Kidney epithelial cell (primary cell): ENCODE data around the gene JUN. TPM values are rescaled to one million over a fixed set of nuclear protein-coding genes. Genes with fewer than 3 reads are reported as not detected.
"Not testable (repeated sequence)": the region's sequence is repeated elsewhere in the genome, so short reads cannot be mapped to it uniquely, and the experiment has no call there.

Source experiments
- DNase-seq: peaks from one replicate; pipeline ENCODE4 v3.0.0-alpha.2; 2010; ENCODE audit warnings: low read depth
- H3K27me3 ChIP-seq: 2 replicates; pipeline ENCODE4 v1.6.0; 2011; ENCODE audit warnings: low read length; ENCODE audit not compliant: control insufficient read depth, insufficient read depth
- H3K36me3 ChIP-seq: 2 replicates; pipeline ENCODE4 v1.5.1; 2011; ENCODE audit warnings: low read length; ENCODE audit not compliant: control insufficient read depth, insufficient read depth
- H3K4me3 ChIP-seq: 2 replicates; pipeline ENCODE4 v1.5.1; 2011; ENCODE audit warnings: low read depth, mild to moderate bottlenecking, control low read depth, low read length
- total RNA-seq: library from RNA; depleted of rRNA; stranded (reverse); fragments of >200 nt; gene quantifications from 2 replicates; pipeline ENCODE4 v1.2.3, GENCODE V29; 2015
- TF ChIP-seq, protein P1 (sequence below): IDR thresholded peaks from 2 replicates; pipeline ENCODE4 v1.5.1; 2011; ENCODE audit warnings: mild to moderate bottlenecking, moderate library complexity, low read length, control low read depth, inconsistent platforms; ENCODE audit not compliant: insufficient read depth, poor library complexity, severe bottlenecking

Gene JUN
- total RNA-seq, 1 donor from 2014 or later = 67.8 TPM

DNA sequence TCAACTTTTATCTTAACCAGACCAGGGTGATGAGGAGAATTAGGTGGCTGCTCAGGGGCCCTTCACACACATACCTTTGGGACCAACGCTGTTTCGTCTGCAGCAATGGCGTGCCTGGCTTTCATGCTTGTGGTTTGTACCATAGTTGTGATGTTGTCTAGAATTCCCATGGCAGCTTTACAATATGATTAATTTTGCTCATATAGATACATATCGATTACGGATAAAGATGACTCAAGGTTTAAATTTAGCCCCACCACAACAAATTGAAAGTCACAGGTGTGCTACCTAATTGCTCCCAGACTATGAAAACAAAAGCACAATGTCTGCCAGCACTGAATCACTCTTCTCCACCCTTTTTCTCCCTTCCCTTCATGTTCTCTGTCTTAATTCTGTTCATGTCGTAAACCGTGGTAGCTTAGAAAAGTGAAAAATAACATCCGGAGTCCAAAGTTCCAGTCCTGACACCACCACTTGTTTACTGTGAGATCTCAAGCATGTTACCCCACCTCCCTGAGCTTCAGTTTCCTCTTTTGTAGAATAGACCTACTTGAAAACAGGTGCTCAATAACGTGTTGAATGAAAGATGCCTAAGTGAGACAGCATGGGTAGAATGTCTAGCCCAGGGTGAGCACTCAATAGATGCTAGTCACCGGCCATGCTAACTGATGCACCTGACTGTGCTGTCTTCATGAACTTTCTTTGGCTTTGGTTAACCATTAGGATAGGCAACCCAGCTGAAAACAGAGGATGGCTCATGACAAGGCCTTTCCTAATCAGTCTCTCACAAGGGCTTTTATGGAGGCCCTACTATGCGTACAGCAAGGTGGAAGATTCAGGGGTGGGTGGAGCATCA, 22.1 kb upstream of the JUN start:
- Histone ChIP-seq H3K4me3 (no peak overlapping the region), H3K36me3 (no peaks in the 10 kb centered on the region), H3K27me3 (no peaks in the 10 kb centered on the region)
- no peak for DNase-seq
- TF ChIP-seq, protein P1, sequence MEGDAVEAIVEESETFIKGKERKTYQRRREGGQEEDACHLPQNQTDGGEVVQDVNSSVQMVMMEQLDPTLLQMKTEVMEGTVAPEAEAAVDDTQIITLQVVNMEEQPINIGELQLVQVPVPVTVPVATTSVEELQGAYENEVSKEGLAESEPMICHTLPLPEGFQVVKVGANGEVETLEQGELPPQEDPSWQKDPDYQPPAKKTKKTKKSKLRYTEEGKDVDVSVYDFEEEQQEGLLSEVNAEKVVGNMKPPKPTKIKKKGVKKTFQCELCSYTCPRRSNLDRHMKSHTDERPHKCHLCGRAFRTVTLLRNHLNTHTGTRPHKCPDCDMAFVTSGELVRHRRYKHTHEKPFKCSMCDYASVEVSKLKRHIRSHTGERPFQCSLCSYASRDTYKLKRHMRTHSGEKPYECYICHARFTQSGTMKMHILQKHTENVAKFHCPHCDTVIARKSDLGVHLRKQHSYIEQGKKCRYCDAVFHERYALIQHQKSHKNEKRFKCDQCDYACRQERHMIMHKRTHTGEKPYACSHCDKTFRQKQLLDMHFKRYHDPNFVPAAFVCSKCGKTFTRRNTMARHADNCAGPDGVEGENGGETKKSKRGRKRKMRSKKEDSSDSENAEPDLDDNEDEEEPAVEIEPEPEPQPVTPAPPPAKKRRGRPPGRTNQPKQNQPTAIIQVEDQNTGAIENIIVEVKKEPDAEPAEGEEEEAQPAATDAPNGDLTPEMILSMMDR = no peak

- no peaks in the 10 kb centered on the region for H3K36me3 ChIP-seq
- TF ChIP-seq, protein P1 = no peak
- H3K27me3 ChIP-seq = no peaks in the 10 kb centered on the region
- no peak overlapping the region for H3K4me3 ChIP-seq
- no peak for DNase-seq
Measured at GRCh38 chr1:58804853-58805565, 21.2 kb upstream of the JUN start.

DNA sequence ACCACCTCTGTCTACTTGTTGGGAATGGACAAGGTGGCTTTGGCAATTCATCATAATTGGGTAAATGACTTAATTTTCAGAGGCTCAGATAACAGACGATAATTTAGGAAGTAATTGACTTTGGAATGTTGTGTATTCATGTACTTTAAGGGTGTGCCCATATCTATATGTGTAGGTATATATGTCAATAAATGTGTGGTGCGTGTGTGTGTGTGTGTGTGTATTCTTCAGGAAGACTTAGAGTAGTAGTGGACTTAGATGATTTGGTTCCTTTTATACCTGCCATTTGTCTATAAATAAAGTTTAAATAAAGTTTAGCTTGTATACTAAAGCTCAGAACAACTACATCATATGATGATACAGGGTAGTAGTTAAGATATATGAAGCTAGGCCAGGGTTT, 20.0 kb upstream of the JUN start:
- no peaks in the 10 kb centered on the region for H3K27me3 ChIP-seq
- H3K4me3 ChIP-seq = no peak overlapping the region
- DNase-seq = no peak
- H3K36me3 ChIP-seq = no peaks in the 10 kb centered on the region
- TF ChIP-seq, protein P1 = no peak

- no peak for DNase-seq
- TF ChIP-seq, protein P1 = no peak
- H3K4me3 ChIP-seq = no peak overlapping the region
Measured at GRCh38 chr1:58802640-58803399, 19.0 kb upstream of the JUN start.

GRCh38 chr1:58801286-58801685, 17.4 kb upstream of the JUN start:
- not testable (repeated sequence) for H3K4me3 ChIP-seq, H3K27me3 ChIP-seq, H3K36me3 ChIP-seq, DNase-seq

More at GRCh38 chr1:58802640-58803399, 19.0 kb upstream of the JUN start:
- no peaks in the 10 kb centered on the region for H3K36me3 ChIP-seq
- no peaks in the 10 kb centered on the region for H3K27me3 ChIP-seq

DNA sequence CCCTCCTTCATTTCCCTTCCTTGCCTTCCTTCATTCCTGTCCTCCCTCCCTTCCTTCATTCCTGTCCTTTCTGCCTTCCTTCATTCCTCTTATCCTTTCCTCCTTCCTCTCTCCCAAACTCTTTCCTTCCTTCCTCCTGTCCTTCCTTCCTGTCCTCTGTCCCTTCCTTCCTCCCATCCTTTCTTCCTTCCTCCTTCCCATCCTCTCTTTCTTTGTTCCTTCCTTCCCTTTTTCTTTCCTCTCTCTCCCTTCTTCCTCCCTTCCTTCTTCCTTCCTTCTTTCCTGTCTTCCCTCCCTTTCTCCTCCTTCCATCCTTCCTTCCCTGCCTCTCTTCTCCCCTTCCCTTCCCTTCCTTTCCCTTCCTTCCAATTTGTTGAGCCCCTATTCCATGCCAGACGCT, 15.8 kb upstream of the JUN start:
- no peaks in the 10 kb centered on the region for H3K36me3 ChIP-seq
- H3K4me3 ChIP-seq = no peak overlapping the region
- H3K27me3 ChIP-seq = no peaks in the 10 kb centered on the region
- TF ChIP-seq, protein P1 = no peak
- DNase-seq = no peak
